Measurements from ENCODE around the gene CAPZA2.
"Not testable (repeated sequence)": the region's sequence is repeated elsewhere in the genome, so short reads cannot be mapped to it uniquely, and the experiment has no call there.

Gene CAPZA2

GRCh38 chr7:116922545-116922944, 60.2 kb downstream of the CAPZA2 start:
- no peak for DNase-seq

- DNase-seq, result no peak
These were observed 62.4 kb downstream of the CAPZA2 start for GRCh38 chr7:116924741-116925140.

- DNase-seq, result no peak
These were observed 66.6 kb downstream of the CAPZA2 start for GRCh38 chr7:116929021-116929420.

GRCh38 chr7:116929914-116930913, 67.8 kb downstream of the CAPZA2 start:
- DNase-seq, result peak; percentile 85

GRCh38 chr7:116932566-116932965, 70.2 kb downstream of the CAPZA2 start:
- DNase-seq, result no peak

- no peak for DNase-seq
These were observed 71.1 kb downstream of the CAPZA2 start for GRCh38 chr7:116933465-116933864.

GRCh38 chr7:116934580-116934979, 72.2 kb downstream of the CAPZA2 start:
- no peak for DNase-seq

- DNase-seq, result not testable (repeated sequence)
These were observed 74.5 kb downstream of the CAPZA2 start for GRCh38 chr7:116936844-116937243.

GRCh38 chr7:116938678-116939077, 76.3 kb downstream of the CAPZA2 start:
- no peak for DNase-seq

- peak; percentile 5 for DNase-seq
These were observed 78.4 kb downstream of the CAPZA2 start for GRCh38 chr7:116940689-116941370.

GRCh38 chr7:116942504-116942903, 80.1 kb downstream of the CAPZA2 start:
- no peak for DNase-seq

GRCh38 chr7:116948934-116949333, 86.5 kb downstream of the CAPZA2 start:
- no peak for DNase-seq

- no peak for DNase-seq
These were observed 87.8 kb downstream of the CAPZA2 start for GRCh38 chr7:116949941-116950801.

- no peak for DNase-seq
These were observed 88.5 kb downstream of the CAPZA2 start for GRCh38 chr7:116950889-116951351.

- DNase-seq, result no peak
These were observed 89.2 kb downstream of the CAPZA2 start for GRCh38 chr7:116951366-116952292.

- no peak for DNase-seq
These were observed 90.4 kb downstream of the CAPZA2 start for GRCh38 chr7:116952635-116953371.

GRCh38 chr7:116953372-116953905, 91.1 kb downstream of the CAPZA2 start, which contains the start of gene ST7:
ST7 (plus strand) TSS chr7:116953501; CDS start chr7:116953541, 40 bp downstream.
- peak; percentile 74 for DNase-seq

GRCh38 chr7:116953906-116954838, 91.8 kb downstream of the CAPZA2 start:
- peak; percentile 73 for DNase-seq

- no peak for DNase-seq
These were observed 93.0 kb downstream of the CAPZA2 start for GRCh38 chr7:116955340-116955739.

Data from kidney glomerular epithelial cell (primary cell).